Measurements from ENCODE around the gene CNOT4. TPM values are rescaled to one million over a fixed set of nuclear protein-coding genes. Genes with fewer than 3 reads are reported as not detected.
"Not testable (repeated sequence)": the region's sequence is repeated elsewhere in the genome, so short reads cannot be mapped to it uniquely, and the experiment has no call there.

CNOT4 gene
- total RNA-seq, 1 donor from 2014 or later, result 19.3 TPM

DNA sequence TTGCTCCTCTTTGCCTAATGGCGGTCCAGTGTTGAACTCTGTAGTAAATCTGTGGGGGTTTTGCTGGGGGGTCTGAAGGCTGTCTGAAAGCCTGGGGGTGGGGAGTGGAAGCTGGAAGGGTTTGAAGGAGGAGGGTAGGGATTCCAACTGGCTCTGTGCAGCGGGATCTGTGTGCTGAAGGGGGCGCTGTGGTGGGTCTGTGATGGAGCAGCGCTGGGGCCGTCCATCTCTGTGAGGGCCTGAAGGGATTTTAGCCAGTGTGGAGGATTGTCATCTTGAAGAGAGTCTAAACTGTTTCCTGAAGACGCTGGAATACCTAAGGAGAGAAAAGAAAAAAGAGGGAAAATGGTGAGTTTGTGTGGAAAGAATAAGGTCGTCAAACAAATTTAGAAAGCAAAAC, 147.0 kb downstream of the CNOT4 start:
- H3K27ac Mint-ChIP-seq, result no peak overlapping the region
- DNase-seq (ENCODE audit: low spot score), result no peak
- H3K4me1 Mint-ChIP-seq (ENCODE audit: low read depth), result no peaks in the 10 kb centered on the region
- no peak overlapping the region for H3K4me3 Mint-ChIP-seq (ENCODE audit: low read depth)
- H3K27me3 Mint-ChIP-seq (ENCODE audit: low read depth), result no peaks in the 10 kb centered on the region
- H3K36me3 Mint-ChIP-seq (ENCODE audit: low read depth), result peaks cover 18% of the 10 kb centered on the region
- no peaks in the 10 kb centered on the region for H3K9me3 Mint-ChIP-seq
- intact Hi-C loops (cut with micrococcal nuclease), result no loop called here

GRCh38 chr7:135361788-135362187, 148.1 kb downstream of the CNOT4 start:
- intact Hi-C loops (cut with micrococcal nuclease), result no loop called here
- no peaks in the 10 kb centered on the region for H3K4me1 Mint-ChIP-seq (ENCODE audit: low read depth)
- H3K9me3 Mint-ChIP-seq, result no peaks in the 10 kb centered on the region
- no peaks in the 10 kb centered on the region for H3K27me3 Mint-ChIP-seq (ENCODE audit: low read depth)
- H3K36me3 Mint-ChIP-seq (ENCODE audit: low read depth), result peaks cover 18% of the 10 kb centered on the region
- H3K4me3 Mint-ChIP-seq (ENCODE audit: low read depth), result no peak overlapping the region
- no peak overlapping the region for H3K27ac Mint-ChIP-seq
- DNase-seq (ENCODE audit: low spot score), result no peak

DNA sequence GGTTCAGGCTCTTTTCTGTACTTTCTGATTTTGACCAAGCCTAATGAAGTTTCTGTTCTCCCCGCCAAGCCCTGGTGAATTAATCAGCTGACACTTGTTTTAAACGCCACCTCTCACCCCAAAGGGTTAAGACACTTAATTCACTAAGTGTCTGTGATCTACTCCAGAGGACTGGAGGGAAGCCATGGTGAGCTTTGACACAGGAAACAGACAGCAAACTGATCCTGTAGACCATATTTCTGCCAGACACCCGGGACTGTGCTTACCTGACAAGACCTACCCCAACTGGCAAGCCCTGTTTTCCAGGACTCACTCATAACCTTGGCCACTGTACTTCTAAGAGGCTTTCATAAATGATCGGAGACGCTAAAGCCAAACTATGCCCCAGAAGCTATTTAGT, 150.3 kb downstream of the CNOT4 start:
- Mint-ChIP-seq H3K27ac (no peak overlapping the region), H3K4me1 (ENCODE audit: low read depth) (no peaks in the 10 kb centered on the region), H3K36me3 (ENCODE audit: low read depth) (peaks cover 18% of the 10 kb centered on the region), H3K9me3 (no peaks in the 10 kb centered on the region), H3K27me3 (ENCODE audit: low read depth) (peaks cover 4% of the 10 kb centered on the region), H3K4me3 (ENCODE audit: low read depth) (no peak overlapping the region)
- no peak for DNase-seq (ENCODE audit: low spot score)
- intact Hi-C loops (cut with micrococcal nuclease), result no loop called here

- no peak overlapping the region for H3K27ac Mint-ChIP-seq
- H3K36me3 Mint-ChIP-seq (ENCODE audit: low read depth), result no peaks in the 10 kb centered on the region
- peaks cover 4% of the 10 kb centered on the region for H3K27me3 Mint-ChIP-seq (ENCODE audit: low read depth)
- intact Hi-C loops (cut with micrococcal nuclease), result no loop called here
- no peaks in the 10 kb centered on the region for H3K4me1 Mint-ChIP-seq (ENCODE audit: low read depth)
- H3K9me3 Mint-ChIP-seq, result no peaks in the 10 kb centered on the region
- DNase-seq (ENCODE audit: low spot score), result no peak
- H3K4me3 Mint-ChIP-seq (ENCODE audit: low read depth), result no peak overlapping the region
These were observed 154.4 kb downstream of the CNOT4 start for GRCh38 chr7:135355377-135356048.

DNA sequence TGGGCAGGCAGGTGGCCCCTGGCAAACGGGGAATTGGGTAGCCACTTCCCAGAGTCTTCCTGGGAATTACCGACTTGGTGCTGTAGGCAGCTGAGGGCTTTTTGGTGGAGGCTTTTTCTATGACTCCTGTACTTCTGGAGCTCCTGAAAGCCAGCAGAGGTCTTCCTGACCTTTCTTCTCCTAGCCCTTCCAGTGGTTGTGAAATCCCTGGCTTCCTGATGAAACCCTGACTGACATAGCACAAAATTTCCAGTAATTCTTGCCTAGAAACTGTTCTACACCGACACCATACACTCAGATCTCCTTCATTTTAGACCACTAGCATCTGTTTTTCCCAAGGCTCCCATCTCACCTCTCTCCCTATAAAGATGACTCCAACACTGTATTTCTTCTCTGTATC, 156.1 kb downstream of the CNOT4 start:
- H3K4me1 Mint-ChIP-seq (ENCODE audit: low read depth), result no peaks in the 10 kb centered on the region
- H3K9me3 Mint-ChIP-seq, result no peaks in the 10 kb centered on the region
- peaks cover 4% of the 10 kb centered on the region for H3K27me3 Mint-ChIP-seq (ENCODE audit: low read depth)
- H3K4me3 Mint-ChIP-seq (ENCODE audit: low read depth), result no peak overlapping the region
- H3K27ac Mint-ChIP-seq, result no peak overlapping the region
- no peak for DNase-seq (ENCODE audit: low spot score)
- H3K36me3 Mint-ChIP-seq (ENCODE audit: low read depth), result no peaks in the 10 kb centered on the region
- intact Hi-C loops (cut with micrococcal nuclease), result no loop called here

DNA sequence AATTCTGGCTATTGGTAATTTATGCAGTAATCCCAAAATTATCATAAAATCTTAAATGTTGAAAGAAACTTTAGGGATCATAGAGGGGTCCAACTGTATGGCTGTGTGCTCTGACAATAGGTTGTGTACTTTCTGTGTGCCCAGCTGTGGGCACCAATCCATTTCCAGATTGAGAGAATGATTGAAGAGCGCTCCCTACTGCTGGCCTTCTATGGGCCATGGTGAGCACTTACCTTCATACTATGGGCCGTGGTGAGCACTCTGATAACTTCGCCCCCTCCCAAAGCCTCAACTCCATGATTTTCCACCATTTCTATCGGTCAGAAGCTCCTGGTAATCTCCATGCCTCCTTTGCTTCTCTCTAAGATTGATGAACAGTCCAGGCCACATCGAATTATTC, 157.6 kb downstream of the CNOT4 start:
- Mint-ChIP-seq H3K9me3 (no peaks in the 10 kb centered on the region), H3K4me1 (ENCODE audit: low read depth) (no peaks in the 10 kb centered on the region)

GRCh38 chr7:135351070-135351469, 158.8 kb downstream of the CNOT4 start:
- DNase-seq (ENCODE audit: low spot score); H3K9me3 Mint-ChIP-seq; H3K4me3 Mint-ChIP-seq (ENCODE audit: low read depth); H3K4me1 Mint-ChIP-seq (ENCODE audit: low read depth); intact Hi-C loops (cut with micrococcal nuclease); H3K36me3 Mint-ChIP-seq (ENCODE audit: low read depth); H3K27me3 Mint-ChIP-seq (ENCODE audit: low read depth); H3K27ac Mint-ChIP-seq: not testable (repeated sequence)

More for the DNA sequence above, 157.6 kb downstream of the CNOT4 start:
- peaks cover 4% of the 10 kb centered on the region for H3K27me3 Mint-ChIP-seq (ENCODE audit: low read depth)
- H3K36me3 Mint-ChIP-seq (ENCODE audit: low read depth), result no peaks in the 10 kb centered on the region
- intact Hi-C loops (cut with micrococcal nuclease), result no loop called here
- H3K4me3 Mint-ChIP-seq (ENCODE audit: low read depth), result no peak overlapping the region
- no peak overlapping the region for H3K27ac Mint-ChIP-seq
- no peak for DNase-seq (ENCODE audit: low spot score)

- H3K4me1 Mint-ChIP-seq (ENCODE audit: low read depth), result no peaks in the 10 kb centered on the region
- intact Hi-C loops (cut with micrococcal nuclease), result no loop called here
- DNase-seq (ENCODE audit: low spot score), result no peak
- no peaks in the 10 kb centered on the region for H3K9me3 Mint-ChIP-seq
- H3K27me3 Mint-ChIP-seq (ENCODE audit: low read depth), result peaks cover 1% of the 10 kb centered on the region
- no peak overlapping the region for H3K27ac Mint-ChIP-seq
- no peaks in the 10 kb centered on the region for H3K36me3 Mint-ChIP-seq (ENCODE audit: low read depth)
- H3K4me3 Mint-ChIP-seq (ENCODE audit: low read depth), result no peak overlapping the region
These were observed 160.2 kb downstream of the CNOT4 start for GRCh38 chr7:135349746-135350145.

DNA sequence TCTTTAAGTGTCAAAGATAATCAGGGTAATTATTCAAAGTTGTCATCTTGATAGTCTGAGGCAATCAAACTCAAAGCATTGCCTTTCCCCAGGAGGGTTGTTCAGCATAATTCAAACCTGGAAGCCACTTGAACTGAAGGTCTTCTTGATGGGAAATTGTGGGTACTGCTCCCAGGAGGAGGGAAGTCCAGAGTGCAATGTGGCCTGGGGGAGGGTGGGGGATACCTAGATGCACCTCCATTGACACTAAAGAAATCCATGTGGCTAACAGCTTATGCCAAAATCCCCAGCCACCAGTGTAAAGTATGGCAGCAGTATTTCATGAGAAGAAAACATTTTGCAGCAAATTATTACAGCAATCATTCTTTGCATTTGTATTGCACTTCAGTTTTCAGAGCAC, 161.4 kb downstream of the CNOT4 start:
- H3K4me3 Mint-ChIP-seq (ENCODE audit: low read depth), result no peak overlapping the region
- no peak overlapping the region for H3K27ac Mint-ChIP-seq
- H3K4me1 Mint-ChIP-seq (ENCODE audit: low read depth), result no peaks in the 10 kb centered on the region
- peaks cover 4% of the 10 kb centered on the region for H3K27me3 Mint-ChIP-seq (ENCODE audit: low read depth)
- H3K36me3 Mint-ChIP-seq (ENCODE audit: low read depth), result no peaks in the 10 kb centered on the region
- no peak for DNase-seq (ENCODE audit: low spot score)
- no peaks in the 10 kb centered on the region for H3K9me3 Mint-ChIP-seq
- intact Hi-C loops (cut with micrococcal nuclease), result no loop called here

GRCh38 chr7:135343361-135343760, 166.5 kb downstream of the CNOT4 start:
- Mint-ChIP-seq H3K27ac (no peak overlapping the region), H3K36me3 (ENCODE audit: low read depth) (no peaks in the 10 kb centered on the region), H3K9me3 (no peaks in the 10 kb centered on the region), H3K4me1 (ENCODE audit: low read depth) (no peaks in the 10 kb centered on the region), H3K27me3 (ENCODE audit: low read depth) (peaks cover 4% of the 10 kb centered on the region), H3K4me3 (ENCODE audit: low read depth) (no peak overlapping the region)
- no peak for DNase-seq (ENCODE audit: low spot score)
- intact Hi-C loops (cut with micrococcal nuclease), result no loop called here

GRCh38 chr7:135342887-135343286, 167.0 kb downstream of the CNOT4 start:
- no peak overlapping the region for H3K4me3 Mint-ChIP-seq (ENCODE audit: low read depth)
- H3K4me1 Mint-ChIP-seq (ENCODE audit: low read depth), result no peaks in the 10 kb centered on the region
- peaks cover 4% of the 10 kb centered on the region for H3K27me3 Mint-ChIP-seq (ENCODE audit: low read depth)
- no peak for DNase-seq (ENCODE audit: low spot score)
- no peaks in the 10 kb centered on the region for H3K36me3 Mint-ChIP-seq (ENCODE audit: low read depth)
- H3K27ac Mint-ChIP-seq, result no peak overlapping the region
- H3K9me3 Mint-ChIP-seq, result no peaks in the 10 kb centered on the region
- intact Hi-C loops (cut with micrococcal nuclease), result no loop called here

DNA sequence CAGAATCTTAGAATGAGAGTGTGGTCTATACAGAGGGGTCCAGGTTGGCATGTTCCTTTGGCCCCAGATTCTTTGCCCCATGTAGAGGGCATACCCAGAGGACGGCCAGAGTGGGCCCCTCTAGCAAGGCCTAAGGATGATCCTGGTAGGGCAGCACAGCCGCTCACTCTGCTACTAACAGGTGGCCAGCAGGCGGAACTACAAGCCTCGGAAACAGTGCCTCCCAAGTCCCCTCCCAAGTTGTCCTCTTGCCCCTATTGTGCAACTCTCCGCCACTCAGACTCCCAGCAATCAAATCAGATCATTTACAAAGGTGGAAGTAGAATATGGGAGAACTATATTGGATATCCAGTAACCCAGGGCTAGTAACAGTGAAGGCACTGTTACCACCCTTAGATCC, 168.9 kb downstream of the CNOT4 start:
- intact Hi-C loops (cut with micrococcal nuclease), result no loop called here
- H3K36me3 Mint-ChIP-seq (ENCODE audit: low read depth), result no peaks in the 10 kb centered on the region
- no peak overlapping the region for H3K27ac Mint-ChIP-seq
- no peaks in the 10 kb centered on the region for H3K9me3 Mint-ChIP-seq
- H3K4me3 Mint-ChIP-seq (ENCODE audit: low read depth), result no peak overlapping the region
- no peak for DNase-seq (ENCODE audit: low spot score)
- H3K27me3 Mint-ChIP-seq (ENCODE audit: low read depth), result peaks cover 4% of the 10 kb centered on the region
- H3K4me1 Mint-ChIP-seq (ENCODE audit: low read depth), result no peaks in the 10 kb centered on the region

DNA sequence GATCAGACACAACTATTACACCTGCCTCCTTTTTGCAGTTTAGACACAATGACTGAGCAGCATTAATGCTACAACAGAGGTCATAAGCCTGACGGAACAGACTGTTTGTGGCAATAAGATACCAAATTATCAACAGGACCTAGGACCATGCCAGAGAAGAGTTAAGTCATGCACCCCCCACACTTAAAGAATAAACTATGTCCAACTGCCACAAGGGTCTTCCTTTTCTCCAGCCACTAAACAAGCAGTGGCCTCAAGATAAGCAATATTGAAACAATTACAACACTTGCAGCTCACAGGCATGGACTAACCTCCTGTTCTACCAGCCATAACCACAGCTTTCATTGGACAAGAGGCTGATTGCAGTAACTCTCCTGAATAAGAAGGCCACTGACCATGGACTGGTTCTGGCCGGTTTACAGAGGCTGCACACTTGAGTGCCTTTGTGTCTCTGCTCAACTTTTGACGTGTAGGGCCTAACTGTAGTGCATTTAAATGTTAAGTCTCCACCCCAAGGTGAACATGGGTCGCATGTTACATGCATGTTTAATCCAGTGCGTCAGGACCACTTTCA, 171.8 kb downstream of the CNOT4 start:
- H3K9me3 Mint-ChIP-seq, result peaks cover 3% of the 10 kb centered on the region
- no peak for DNase-seq (ENCODE audit: low spot score)
- no peak overlapping the region for H3K4me3 Mint-ChIP-seq (ENCODE audit: low read depth)
- no peak overlapping the region for H3K27ac Mint-ChIP-seq
- intact Hi-C loops (cut with micrococcal nuclease), result no loop called here
- no peaks in the 10 kb centered on the region for H3K27me3 Mint-ChIP-seq (ENCODE audit: low read depth)
- no peaks in the 10 kb centered on the region for H3K4me1 Mint-ChIP-seq (ENCODE audit: low read depth)
- H3K36me3 Mint-ChIP-seq (ENCODE audit: low read depth), result no peaks in the 10 kb centered on the region

- Mint-ChIP-seq H3K27ac (no peak overlapping the region), H3K4me3 (ENCODE audit: low read depth) (no peak overlapping the region), H3K4me1 (ENCODE audit: low read depth) (no peaks in the 10 kb centered on the region), H3K9me3 (peaks cover 4% of the 10 kb centered on the region), H3K27me3 (ENCODE audit: low read depth) (no peaks in the 10 kb centered on the region), H3K36me3 (ENCODE audit: low read depth) (no peaks in the 10 kb centered on the region)
- DNase-seq (ENCODE audit: low spot score), result no peak
- intact Hi-C loops (cut with micrococcal nuclease), result no loop called here
These were observed 172.4 kb downstream of the CNOT4 start for GRCh38 chr7:135337506-135337905.
